ENCODE results near the gene WDR83.
"Not testable (repeated sequence)": the region's sequence is repeated elsewhere in the genome, so short reads cannot be mapped to it uniquely, and the experiment has no call there.

The WDR83 gene

GRCh38 chr19:12708641-12709040 is 42.0 kb downstream of the WDR83 start:
- in situ Hi-C loops (cut with HindIII; ENCODE audit: low sequenced_read_pairs), result loop anchor here (10.0 kb wide), 1 partner anchor 96 kb away; the partner anchor contains the start of genes PRDX2, RNASEH2A and THSD8

- in situ Hi-C loops (cut with HindIII; ENCODE audit: low sequenced_read_pairs), result no loop called here
These were observed 44.6 kb downstream of the WDR83 start for GRCh38 chr19:12711187-12711586.

DNA sequence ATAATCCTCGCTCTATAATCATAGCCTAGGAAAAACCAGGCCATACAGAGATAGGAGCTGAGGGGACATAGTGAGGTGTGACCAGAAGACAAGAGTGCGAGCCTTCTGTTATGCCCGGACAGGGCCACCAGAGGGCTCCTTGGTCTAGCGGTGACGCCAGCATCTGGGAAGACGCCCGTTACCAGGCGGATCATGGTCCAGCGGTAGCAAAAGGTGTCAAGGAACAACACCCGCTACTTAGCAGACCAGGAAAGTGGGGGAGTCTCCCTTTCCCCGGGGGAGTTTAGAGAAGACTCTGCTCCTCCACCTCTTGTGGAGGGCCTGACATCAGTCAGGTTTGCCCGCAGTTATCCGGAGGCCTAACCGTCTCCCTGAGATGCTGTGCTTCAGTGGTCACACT is 45.5 kb downstream of the WDR83 start:
- in situ Hi-C loops (cut with HindIII; ENCODE audit: low sequenced_read_pairs), result not testable (repeated sequence)

DNA sequence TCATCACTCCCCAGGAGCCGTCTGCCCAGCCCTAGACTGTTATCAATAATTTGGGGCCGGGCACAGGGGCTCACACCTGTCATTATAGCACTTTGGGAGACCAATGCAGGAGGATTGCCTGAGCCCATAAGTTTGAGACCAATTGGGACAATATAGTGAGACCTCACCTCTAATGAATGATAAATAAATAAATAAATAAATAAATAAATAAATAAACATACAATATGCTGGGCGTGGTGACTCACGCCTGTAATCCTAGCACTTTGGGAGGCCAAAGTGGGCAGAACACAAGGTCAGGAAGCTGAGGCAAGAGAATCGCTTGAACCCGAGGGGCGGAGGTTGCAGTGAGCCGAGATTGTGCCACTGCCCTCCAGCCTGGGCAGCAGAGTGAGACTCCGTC is 46.7 kb downstream of the WDR83 start:
- in situ Hi-C loops (cut with HindIII; ENCODE audit: low sequenced_read_pairs), result not testable (repeated sequence)

DNA sequence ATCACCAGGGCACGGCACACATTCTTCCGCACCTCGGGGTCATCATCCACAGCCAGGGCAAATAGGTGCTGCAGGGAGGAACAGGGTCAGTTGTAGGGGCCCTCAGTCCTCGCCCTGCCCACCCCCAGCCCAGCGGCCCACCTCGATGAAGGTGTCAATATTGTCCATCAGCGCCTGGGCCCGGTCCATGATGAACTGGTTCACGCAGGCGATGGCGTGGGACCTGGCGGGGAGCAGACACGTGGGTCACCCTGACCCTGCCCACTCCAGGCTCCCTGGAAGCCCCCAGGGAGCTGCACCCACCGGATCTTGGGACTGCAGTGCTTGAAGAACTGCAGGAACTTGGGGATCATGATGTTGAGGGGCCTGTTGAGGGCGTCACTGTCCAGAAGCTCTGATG is 48.5 kb downstream of the WDR83 start:
- in situ Hi-C loops (cut with HindIII; ENCODE audit: low sequenced_read_pairs), result no loop called here

DNA sequence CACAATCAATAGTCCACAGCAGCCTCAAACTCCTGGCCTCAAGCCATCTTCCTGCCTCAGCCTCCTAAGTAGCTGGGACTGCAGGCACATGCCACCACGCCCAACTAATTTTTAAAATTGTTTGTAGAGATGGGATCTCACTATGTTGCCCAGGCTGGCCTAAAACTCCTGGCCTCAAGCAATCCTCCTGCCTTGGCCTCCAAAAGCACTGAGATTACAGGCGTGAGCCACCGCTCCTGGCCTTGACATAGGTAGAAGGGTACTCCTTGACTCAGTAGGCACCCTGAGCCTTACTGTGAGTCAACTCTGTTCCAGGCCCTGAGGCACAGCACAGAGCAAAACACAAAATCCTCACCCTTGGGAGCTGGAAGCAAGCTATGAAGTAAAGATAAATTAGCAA is 49.3 kb downstream of the WDR83 start:
- in situ Hi-C loops (cut with HindIII; ENCODE audit: low sequenced_read_pairs), result no loop called here

DNA sequence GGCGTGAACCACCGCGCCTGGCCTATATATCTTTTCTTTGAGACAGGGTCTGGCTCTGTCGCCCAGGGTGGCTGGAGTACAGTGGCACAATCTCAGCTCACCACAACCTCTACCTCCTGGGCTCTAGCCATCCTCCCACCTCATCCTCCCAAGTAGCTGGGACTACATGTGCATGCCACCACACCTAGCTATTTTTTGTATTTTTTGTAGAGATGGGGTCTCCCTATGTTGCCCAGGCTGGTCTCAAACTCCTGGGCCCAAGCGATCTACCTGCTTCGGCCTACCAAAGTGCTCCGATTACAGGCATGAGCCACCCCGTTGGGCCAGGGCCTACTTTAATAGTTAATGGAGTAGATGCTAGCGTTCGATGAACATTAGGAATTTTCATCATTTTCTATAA is 53.7 kb downstream of the WDR83 start:
- in situ Hi-C loops (cut with HindIII; ENCODE audit: low sequenced_read_pairs), result no loop called here

DNA sequence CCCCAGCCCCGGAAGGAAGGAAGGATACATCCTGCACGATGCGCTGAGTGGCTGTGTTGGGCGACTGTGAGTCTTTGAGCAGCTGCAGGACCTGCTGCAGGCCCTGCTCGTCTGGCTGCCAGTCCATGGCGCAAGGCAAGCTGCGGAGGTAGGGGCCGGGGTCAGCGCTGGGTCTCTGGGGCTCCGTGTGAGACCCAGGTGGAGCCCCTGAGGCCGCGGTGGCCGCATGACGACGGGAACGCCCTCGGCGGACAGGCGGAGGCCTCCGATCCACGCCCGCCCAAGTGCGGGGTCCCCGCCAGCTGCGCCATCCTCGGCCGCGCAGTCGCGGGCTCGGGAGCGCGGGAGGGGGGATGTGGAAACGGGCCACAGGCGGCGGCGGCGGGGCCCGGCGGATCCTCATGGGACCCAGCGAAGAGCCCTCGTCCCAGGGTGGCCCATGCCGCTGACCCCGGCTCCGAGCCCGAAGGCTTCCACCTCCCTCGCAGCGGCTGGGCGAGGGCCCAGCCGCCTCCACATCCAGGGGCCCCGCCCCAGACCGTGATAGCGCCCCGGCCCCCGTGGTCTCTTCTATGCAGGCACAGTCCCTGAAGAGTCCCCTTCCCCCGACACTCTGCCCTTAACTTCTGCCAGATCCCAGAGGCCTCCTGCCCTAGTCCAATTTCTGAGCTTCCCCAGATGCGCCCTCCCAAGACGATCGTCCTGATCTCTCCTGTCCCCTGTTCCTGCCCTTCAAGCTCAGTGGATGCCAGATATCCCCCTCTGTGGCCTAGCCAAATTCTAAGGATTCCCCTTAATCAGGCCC is 54.4 kb downstream of the WDR83 start:
- in situ Hi-C loops (cut with HindIII; ENCODE audit: low sequenced_read_pairs), result no loop called here

DNA sequence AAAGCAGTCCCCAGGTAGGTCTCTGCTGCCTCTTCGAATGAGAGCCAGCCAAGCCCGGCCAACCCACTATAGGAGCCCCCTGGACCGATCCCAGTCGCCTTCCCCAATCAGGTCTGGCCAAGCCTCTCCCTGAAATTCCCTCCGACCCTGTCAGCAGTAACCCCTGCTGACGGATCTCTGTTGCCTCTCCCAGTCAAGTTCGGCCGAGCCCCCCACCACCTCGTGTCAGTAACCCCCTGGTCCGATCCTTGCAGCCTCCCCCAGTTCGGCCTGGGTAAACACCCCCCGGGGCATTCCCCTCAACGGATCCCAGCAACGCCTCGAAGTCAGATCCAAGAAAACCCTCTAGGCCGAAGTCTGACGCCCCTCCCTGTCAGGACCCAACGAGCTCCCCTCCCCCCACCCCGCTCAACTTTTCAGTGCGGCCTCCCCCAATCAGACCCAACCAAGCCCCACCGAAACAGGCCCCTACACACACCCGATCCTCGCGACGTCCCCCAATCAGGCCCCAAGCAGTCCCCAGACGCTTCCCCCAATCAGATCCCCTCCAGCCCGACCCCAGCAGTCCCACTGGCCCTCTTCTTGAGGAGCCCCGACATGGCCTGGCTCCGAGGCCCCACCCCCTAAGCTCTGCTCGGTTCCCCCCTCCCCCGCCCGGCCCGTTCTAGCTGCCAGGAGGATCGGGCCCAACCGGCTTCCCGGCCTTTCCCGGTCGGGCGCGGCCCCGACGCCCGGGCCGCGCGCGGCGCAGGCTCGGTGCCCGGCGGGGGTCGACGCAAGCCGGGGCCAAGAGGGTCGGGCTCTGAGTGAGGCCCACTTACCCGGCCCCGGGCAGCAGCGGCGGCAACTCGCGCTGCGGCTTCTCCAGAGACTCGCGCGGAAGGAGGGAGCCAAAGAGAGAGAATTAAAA is 55.3 kb downstream of the WDR83 start:
- in situ Hi-C loops (cut with HindIII; ENCODE audit: low sequenced_read_pairs), result no loop called here

DNA sequence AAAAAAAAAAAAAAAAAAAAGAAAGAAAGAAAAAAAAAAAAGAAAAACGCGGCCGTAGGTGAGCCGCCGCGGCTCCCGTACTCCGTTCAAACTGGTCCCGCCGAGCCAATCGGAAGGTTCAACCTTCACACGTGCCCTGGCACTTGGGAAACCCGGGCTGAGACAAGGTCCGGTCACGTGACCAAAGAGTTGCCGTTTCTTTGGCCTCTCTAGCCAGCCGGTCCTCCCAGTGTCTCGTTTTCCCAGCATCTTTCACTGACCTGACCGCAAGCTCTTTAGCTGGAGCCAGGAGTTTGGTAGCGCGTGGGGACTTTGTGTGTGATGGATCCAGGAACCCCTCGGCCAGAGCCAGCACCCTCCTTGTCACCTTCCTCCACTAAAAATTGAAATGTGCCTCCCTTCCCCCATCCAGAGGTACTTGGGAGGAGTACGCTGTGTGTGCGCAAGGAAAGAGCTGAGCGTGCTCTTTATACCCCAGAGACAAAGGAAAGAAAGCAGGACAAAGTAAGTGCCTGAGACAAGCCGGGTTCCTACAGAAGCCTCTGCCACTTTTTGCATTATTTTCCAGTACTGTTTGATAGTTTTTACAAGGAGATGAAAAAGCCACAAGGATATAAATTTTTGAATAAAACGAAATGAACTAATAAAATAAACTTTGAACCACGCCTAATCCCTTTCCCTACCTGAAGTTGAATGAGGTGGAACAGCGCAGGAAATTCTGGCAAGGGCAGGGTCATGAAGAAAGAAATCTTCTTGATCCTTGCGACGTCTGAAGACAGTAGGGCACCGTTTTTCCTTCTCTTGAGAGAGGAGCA is 56.2 kb downstream of the WDR83 start:
- in situ Hi-C loops (cut with HindIII; ENCODE audit: low sequenced_read_pairs), result no loop called here

DNA sequence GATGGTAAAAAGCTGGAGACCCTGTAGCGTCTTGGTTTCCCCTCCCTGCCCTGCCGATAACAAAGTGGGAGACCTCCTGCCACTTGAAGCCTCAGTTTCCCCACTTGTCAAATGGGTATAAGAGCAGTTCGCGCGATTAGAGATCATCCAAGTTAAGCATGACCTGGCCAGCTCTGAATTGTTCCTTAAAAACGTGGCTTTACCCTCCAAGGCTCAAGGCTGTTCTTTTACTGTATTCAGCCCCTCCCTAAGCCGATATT is 56.7 kb downstream of the WDR83 start:
- in situ Hi-C loops (cut with HindIII; ENCODE audit: low sequenced_read_pairs), result no loop called here

DNA sequence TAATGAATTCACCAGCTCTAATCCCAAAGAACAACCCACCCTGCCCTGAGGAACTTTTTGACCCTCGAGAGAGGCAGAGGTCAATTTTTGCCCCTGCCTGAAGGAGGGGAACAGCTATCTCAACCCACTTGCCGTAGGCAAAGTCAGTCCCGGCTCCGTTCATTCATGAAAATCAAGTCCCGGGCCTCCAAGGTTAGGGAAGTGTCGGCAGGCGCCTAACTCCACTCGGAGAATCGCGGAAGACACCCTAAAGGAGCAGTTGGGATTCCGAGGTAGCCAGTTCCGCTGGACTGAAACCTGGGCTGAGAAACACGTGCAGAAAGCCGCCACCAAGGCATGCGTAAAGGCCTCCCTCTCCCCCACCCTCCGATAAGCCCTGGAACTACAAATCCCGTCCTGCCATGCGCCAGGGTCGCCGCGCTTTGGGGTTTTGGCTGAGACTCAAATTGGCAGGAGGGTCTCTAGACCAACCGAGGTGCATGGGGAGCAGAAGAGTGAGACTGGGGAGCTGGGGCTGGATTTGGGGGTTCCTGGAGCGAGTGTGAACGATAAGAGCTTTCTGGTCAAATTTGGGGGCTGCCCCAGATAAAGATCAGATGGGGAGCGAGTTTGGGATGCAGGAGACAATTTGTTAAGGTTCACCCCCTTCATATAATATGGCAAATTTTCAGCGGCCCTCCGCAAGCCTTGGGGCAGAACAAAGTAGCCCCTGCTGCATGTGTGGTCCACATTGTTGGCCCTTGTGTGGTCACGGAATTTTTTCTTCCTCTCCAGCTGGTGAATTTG is 57.2 kb downstream of the WDR83 start, which contains the start of gene TNPO2:
Gene TNPO2 (minus strand): TSS at position 292 of the 786 bp plus-strand sequence. CDS start 2,955 bp downstream, outside the sequence.
- in situ Hi-C loops (cut with HindIII; ENCODE audit: low sequenced_read_pairs), result no loop called here

Measured in endothelial cell of hepatic sinusoid (primary cell).